OCI-LY7 (cell line): ENCODE measurements around the gene MEIOB.

Source experiments
- EZH2phosphoT487 ChIP-seq: fragments of 200-600 bp; sonication (generic); IDR thresholded peaks from 2 replicates; pipeline ENCODE4 v1.6.1; 2018; ENCODE audit warnings: low read depth, borderline replicate concordance, mild to moderate bottlenecking, mixed run types, antibody characterized with exemption, low read length, moderate library complexity, mixed read lengths
- TF ChIP-seq, protein P1 (sequence below): fragments of 200-600 bp; sonication (generic); conservative IDR thresholded peaks from 2 replicates; pipeline ENCODE4 v1.5.1; 2014; ENCODE audit warnings: mild to moderate bottlenecking, antibody characterized with exemption, low read length, moderate library complexity, mixed read lengths

GRCh38 chr16:1903220-1903574, 31.2 kb upstream of the MEIOB start:
- TF ChIP-seq, protein P1, sequence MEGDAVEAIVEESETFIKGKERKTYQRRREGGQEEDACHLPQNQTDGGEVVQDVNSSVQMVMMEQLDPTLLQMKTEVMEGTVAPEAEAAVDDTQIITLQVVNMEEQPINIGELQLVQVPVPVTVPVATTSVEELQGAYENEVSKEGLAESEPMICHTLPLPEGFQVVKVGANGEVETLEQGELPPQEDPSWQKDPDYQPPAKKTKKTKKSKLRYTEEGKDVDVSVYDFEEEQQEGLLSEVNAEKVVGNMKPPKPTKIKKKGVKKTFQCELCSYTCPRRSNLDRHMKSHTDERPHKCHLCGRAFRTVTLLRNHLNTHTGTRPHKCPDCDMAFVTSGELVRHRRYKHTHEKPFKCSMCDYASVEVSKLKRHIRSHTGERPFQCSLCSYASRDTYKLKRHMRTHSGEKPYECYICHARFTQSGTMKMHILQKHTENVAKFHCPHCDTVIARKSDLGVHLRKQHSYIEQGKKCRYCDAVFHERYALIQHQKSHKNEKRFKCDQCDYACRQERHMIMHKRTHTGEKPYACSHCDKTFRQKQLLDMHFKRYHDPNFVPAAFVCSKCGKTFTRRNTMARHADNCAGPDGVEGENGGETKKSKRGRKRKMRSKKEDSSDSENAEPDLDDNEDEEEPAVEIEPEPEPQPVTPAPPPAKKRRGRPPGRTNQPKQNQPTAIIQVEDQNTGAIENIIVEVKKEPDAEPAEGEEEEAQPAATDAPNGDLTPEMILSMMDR = no peak
- no peak for TF ChIP-seq EZH2phosphoT487
